Measurements from ENCODE around the gene FURIN.
"Not testable (repeated sequence)": the region's sequence is repeated elsewhere in the genome, so short reads cannot be mapped to it uniquely, and the experiment has no call there.

FURIN gene

DNA sequence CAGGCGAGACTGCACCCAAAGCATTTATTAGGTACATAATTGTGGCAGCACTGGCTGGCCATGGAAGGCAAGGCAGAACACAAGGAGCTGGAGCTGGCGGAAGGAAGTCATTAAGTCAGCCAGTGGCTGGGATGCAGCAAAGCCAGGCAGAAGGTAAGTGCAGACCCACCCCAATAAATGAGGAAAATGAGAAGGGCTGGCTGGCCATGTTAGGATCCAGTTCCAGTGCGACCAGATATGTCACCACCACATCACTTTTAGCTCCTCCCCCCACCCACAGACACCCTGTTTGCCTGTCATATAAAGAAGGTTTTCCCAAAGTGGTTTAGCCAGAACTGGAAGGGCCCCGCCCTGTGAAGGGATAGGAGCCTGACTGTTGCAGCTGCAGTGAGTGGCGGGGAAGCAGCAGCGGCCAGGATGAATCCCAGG is at the start of gene FURIN:
Gene FURIN, plus strand, starts transcription at position 328 of the 429 bp plus-strand sequence. CDS start 7,153 bp downstream, outside the sequence.
- DNase-seq = peak; percentile 29

DNA sequence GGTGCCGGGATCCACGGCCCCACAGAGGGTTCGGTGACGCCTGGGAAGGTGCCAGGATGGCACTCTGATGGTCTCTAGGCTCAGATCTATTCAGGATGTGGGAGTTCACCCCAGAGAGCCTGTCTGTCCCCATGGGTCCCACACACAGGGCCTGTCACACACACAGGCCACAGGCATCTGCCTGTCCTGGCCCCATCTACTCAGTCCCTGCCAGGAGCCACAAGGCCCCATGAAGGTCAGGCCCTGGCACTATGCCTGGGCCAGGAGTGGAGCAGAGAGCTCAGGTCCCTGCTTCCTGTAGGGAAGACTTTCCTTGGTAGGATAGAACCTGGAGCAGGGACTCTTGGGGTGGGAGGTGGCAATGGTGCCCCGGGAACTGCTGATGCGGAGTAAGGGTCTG is 49.0 kb upstream of the FURIN start:
- no peak for DNase-seq

DNA sequence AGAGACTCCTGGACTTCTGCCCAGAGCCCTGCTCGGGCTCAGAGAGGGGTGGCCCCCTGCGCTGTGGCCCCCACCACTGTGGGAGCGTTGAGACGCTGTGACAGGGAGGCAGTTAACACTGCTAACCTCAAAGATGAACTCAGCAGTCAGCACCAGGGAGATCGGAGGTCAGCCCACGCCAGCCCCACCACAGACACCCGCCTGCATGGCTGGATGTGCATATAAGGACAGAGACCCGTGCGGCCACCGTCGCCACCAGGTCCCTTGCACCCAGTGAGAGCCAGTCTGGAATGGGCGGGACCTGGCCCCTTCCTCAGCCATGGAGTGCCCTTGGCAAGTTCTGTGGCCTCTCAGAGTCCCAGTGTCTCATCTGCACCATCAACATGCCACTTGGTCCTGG is 48.5 kb upstream of the FURIN start:
- peak; percentile 29 for DNase-seq

DNA sequence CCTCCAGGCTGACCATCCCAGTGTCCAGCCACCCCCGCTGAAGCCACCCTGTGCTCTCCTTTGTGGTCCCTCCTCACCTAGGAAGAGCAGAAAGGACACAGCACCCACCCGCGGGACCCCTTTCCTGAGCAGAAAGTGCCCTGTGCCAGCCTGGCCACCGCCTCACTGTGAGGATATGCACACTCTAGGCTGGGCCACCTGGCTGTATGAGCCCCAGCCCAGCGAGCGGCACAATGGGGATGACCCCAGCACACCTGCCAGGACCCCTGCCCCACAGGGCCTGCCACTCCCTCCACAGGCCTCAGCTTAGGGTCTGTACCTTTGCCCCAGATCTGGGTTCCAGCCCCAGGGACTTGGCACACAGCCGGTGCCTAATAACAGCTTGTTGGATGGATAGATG is 47.9 kb upstream of the FURIN start:
- DNase-seq = no peak

- DNase-seq = no peak
Observed at GRCh38 chr15:90822204-90822955, 46.0 kb upstream of the FURIN start.

GRCh38 chr15:90823455-90823974 is 44.9 kb upstream of the FURIN start:
- DNase-seq = no peak

DNA sequence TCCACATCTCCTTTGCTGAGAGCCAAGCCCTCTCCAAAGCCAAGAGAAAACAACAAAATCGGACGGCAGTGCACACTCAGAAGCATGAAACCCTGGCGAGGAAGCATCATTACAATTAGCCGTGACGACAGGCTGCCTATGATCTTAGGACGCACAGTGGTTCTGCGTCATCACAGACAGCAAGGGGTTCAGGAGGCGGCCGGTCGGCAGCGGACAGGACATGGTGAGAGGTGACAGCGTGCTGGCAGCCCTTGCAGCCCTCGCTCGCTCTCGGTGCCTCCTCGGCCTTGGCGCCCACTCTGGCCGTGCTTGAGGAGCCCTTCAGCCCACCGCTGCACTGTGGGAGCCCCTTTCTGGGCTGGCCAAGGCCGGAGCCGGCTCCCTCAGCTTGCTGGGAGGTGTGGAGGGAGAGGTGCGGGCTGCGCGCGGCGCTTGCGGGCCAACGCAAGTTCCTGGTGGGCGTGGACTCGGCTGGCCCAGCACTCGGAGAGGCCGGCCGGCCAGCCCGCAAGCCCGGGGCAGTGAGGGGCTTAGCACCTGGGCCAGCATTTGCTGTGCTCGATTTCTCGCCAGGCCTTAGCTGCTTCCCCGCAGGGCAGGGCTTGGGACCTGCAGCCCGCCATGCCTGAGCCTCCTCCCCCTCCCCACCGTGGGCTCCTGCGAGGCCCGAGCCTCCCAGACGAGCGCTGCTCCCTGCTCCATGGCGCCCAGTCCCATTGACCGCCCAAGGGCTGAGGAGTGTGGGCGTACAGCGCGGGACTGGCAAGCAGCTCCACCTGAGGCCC is 43.1 kb upstream of the FURIN start:
- DNase-seq = not testable (repeated sequence)

- DNase-seq = not testable (repeated sequence)
Observed at GRCh38 chr15:90826206-90826885, 42.0 kb upstream of the FURIN start.

DNA sequence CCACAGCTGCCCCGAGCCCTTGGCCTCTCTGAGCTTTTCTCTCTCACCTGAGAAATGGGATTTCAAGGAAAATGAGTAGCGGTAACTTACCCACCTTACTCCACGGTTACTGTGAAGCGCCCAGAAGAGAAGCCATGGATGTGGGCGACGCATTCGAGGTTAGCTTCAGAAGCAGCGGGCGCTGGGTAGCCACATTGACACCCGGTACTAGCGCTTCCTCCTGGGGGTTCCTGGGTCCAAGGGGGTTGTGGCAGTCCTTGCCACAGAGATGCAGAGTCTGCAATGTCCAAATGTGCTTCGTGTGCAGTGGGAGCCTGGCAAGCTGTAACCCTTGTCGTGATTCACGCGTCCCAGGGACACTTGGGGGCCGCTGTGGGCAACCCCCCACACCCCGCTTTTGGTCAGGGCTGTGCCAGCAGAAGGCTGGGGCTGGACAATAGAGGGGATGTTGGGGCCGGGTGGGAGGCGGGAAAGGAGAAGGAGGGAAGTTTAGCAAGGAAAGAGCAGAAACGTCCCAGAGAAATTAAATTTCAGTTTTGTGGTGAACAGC is 41.4 kb upstream of the FURIN start:
- no peak for DNase-seq

DNA sequence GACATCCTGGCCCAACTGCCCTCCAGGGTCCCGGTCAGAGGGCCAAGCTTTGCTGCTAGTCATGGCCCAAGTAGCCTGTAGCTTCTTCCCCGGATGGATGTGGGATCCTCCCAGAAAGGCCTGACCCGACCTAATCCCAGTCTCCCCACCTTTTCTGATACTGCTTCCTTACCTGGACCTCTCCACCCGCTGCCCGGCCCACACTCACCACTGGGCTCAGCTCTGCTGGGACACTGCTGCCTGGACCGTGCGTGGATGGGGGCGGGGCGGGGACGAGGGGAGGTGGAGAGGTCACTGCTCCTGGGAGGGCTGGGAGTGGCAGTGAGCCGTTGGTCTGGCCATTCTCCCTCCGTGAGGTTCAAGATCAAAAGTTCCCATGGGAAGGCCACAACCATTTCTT is 40.3 kb upstream of the FURIN start:
- DNase-seq = no peak

- DNase-seq = no peak
Observed at GRCh38 chr15:90829126-90829525, 39.3 kb upstream of the FURIN start.

- no peak for DNase-seq
Observed at GRCh38 chr15:90829942-90830440, 38.4 kb upstream of the FURIN start.

GRCh38 chr15:90834626-90835025 is 33.8 kb upstream of the FURIN start:
- DNase-seq = no peak

- DNase-seq = no peak
Observed at GRCh38 chr15:90836296-90836871, 32.0 kb upstream of the FURIN start.

- DNase-seq = no peak
Observed at GRCh38 chr15:90837094-90837493, 31.3 kb upstream of the FURIN start.

DNA sequence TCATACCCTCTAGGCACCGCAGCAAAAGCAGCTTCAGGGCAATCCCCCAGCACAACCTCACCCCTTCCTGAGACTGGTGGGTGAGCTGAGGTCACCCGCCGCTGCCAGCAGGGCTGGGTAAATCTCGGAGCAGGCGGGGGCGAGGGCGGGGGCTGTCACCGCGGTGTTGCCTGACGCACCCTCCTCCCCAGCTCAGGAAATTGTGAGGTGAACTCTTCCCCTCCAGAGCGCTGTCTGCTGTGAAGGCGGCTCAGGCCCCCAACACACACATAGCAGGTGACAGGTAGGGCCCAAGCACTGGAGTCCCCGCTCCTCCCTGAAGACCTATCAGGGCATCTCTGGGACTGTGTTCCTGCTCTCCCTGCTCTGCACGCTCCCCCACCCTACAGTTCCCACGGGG is 30.2 kb upstream of the FURIN start:
- peak; percentile 41 for DNase-seq

DNA sequence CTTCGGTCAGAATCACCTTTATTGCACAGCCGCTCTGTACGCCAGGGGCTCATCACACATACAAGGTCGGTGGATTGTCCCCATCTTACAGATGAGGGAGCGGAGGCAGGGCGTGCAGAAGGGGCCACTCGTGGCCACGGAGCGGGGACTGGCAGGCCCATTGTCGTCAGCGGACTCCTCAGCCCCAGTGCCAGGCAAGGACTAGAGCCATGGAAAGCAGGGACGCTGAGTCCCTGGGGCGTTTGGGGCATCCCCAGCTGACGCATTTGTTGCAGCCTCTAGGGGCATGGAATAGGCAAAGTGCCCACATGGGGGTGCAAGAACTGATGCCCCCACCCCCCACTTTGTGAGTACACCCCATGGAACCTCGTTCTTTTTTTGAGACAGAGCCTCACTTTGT is 29.8 kb upstream of the FURIN start:
- DNase-seq = no peak

GRCh38 chr15:90839187-90840071 is 29.0 kb upstream of the FURIN start:
- DNase-seq = peak; percentile 71

DNA sequence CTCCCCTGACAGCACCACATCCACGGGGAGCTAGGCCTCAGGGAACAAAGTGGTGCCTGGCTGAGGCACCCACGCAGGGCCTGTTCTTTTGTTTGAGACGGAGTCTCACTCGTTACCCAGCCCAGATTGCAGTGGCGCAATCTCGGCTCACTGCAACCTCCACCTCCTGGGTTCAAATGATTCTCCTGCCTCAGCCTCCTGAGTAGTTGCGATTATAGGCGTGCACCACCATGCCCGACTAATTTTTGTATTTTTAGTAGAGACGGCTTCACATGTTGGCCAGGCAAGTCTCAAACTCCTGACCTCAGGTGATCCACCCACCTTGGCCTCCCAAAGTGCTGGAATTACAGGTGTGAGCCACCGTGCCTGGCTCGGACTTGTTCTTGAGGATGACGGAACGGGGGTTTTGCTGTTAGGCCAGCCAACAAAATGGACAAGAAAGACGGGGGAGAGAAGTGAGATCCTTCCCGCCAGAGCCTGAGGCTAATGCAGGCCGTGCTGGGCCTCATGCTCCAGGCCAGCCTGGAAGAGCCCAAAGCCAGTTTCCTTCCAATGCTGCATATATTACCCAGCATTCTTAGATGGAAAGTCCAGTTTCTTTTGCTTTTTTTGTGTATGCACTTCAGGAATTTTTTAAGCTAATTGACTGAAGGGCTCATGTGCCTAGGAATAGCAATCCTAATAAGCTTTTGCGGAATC is 28.1 kb upstream of the FURIN start:
- DNase-seq = no peak

GRCh38 chr15:90840954-90841353 is 27.4 kb upstream of the FURIN start:
- DNase-seq = peak; percentile 98

GRCh38 chr15:90844696-90845095 is 23.7 kb upstream of the FURIN start:
- DNase-seq = no peak

Measured in hematopoietic multipotent progenitor cell treated with erythropoietin and hydrocortisone succinate and interleukin-3 and kit ligand, for 8 days (in vitro differentiated cells).